ENCODE results near the gene REG1A. TPM values are rescaled to one million over a fixed set of nuclear protein-coding genes. Genes with fewer than 3 reads are reported as not detected.

The REG1A gene
- total RNA-seq, 1 donor from 2014 or later, result not detected

DNA sequence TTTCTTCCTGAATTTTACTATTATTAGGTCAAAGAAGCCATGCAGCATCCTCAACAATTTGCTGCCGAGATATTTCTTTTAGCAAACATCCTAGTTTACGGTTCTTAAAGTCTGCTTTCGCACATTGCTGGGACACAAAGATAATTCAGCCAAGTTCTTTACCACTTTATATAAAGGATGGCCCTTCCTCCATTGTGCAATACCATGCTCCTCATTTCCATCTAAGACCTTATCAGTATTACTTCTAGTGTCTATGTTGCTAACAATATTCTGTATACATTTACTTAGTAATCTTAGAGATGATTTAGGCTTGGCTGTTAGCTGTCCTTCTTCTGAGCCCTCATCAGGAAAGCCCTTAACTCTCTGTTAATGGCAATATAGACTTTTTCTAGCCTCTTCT is 8.0 kb upstream of the REG1A start:
- no peak for DNase-seq (ENCODE audit: low read depth, low spot score)
- Mint-ChIP-seq H3K4me1 (peaks cover 6% of the 10 kb centered on the region), H3K4me3 (no peak overlapping the region), H3K27ac (ENCODE audit: unreplicated experiment) (no peak overlapping the region), H3K36me3 (ENCODE audit: low read depth) (no peaks in the 10 kb centered on the region), H3K9me3 (no peaks in the 10 kb centered on the region), H3K27me3 (ENCODE audit: low read depth) (no peaks in the 10 kb centered on the region)
- TF ChIP-seq, protein P1, sequence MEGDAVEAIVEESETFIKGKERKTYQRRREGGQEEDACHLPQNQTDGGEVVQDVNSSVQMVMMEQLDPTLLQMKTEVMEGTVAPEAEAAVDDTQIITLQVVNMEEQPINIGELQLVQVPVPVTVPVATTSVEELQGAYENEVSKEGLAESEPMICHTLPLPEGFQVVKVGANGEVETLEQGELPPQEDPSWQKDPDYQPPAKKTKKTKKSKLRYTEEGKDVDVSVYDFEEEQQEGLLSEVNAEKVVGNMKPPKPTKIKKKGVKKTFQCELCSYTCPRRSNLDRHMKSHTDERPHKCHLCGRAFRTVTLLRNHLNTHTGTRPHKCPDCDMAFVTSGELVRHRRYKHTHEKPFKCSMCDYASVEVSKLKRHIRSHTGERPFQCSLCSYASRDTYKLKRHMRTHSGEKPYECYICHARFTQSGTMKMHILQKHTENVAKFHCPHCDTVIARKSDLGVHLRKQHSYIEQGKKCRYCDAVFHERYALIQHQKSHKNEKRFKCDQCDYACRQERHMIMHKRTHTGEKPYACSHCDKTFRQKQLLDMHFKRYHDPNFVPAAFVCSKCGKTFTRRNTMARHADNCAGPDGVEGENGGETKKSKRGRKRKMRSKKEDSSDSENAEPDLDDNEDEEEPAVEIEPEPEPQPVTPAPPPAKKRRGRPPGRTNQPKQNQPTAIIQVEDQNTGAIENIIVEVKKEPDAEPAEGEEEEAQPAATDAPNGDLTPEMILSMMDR (conservative IDR thresholded peaks at IDR 0.05), result no peak

DNA sequence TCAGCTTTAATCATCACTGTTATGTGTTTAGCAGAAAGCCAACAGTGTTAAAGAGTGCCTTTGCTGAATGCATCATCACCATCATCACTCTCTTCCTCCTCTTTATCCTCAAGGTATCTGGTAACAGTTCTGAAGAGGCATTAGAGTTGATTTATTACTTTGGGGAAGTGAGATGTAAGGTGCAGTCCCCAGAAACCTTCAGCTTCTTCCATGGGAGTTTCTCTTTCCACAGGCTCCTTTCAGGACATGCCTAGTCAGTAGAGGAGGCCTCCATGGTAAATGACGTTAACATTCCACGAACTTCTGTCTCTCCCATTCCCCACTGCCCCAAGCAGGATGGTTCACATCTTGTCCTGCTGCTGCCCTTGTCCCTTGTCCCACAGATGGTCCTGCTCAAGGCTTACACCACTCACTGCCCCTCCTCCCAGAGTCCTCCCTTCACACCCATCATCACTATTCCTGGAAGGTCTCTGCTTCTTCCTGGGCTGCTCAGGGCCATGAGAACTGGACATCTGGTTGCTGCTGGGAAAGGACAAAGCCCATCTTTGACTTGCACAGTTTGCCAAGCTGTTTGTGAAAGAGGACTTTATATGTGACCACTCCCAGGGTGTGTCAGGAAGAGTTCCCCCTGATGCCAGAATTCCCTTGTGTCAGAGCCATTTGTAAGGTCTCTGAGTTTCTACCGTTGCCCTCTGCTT is 5.3 kb upstream of the REG1A start:
- H3K4me1 Mint-ChIP-seq, result peaks cover 6% of the 10 kb centered on the region
- no peak overlapping the region for H3K4me3 Mint-ChIP-seq
- H3K9me3 Mint-ChIP-seq, result peaks cover 2% of the 10 kb centered on the region
- TF ChIP-seq, protein P1 (conservative IDR thresholded peaks at IDR 0.05), result no peak
- no peak for DNase-seq (ENCODE audit: low read depth, low spot score)
- H3K36me3 Mint-ChIP-seq (ENCODE audit: low read depth), result no peaks in the 10 kb centered on the region
- H3K27ac Mint-ChIP-seq (ENCODE audit: unreplicated experiment), result no peak overlapping the region
- H3K27me3 Mint-ChIP-seq (ENCODE audit: low read depth), result no peaks in the 10 kb centered on the region

DNA sequence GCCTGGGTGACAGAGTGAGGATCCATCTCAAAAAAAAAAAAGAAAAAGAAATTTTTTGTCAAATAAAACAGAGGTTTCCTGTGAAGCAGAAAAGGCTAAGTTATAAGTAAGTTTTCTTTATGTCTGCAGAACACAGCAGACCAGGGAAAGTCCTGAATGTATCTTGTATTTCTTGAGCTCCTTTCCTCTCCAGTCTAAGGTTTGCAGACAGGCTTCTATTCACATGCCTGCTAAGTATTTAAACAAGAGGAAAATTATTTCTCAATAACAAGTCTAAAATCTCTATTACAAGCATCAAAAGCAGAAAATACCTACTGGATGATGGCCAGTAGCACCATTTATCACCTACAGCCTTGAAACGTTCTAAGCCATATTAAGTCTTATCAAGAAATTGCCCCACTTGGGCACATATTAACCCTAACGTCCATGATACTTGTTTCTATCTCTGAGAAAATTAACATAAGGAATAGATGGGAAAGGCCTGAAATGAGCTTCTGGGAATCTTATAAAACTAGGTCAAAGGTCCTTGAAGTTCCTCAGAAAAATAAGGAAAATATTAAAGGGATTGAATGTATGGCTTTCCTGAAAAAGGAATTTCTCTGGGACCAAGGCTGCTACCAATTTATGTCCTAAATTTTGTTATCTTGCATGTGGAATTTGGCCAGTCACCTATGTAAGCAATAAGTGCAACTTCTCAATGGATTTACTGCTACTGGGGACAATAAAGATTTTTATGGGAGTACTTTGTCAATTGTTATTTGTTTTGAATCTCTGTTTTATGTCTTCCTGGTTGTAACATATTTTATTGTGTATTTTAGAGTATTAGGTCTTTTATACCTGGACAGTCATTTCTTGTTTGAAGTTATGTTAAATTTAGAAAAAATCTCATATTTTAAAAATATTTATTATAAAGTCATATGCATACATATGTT is 3.0 kb upstream of the REG1A start:
- Mint-ChIP-seq H3K36me3 (ENCODE audit: low read depth) (no peaks in the 10 kb centered on the region), H3K4me1 (peaks cover 6% of the 10 kb centered on the region), H3K27ac (ENCODE audit: unreplicated experiment) (no peak overlapping the region), H3K9me3 (peaks cover 2% of the 10 kb centered on the region), H3K4me3 (no peak overlapping the region), H3K27me3 (ENCODE audit: low read depth) (no peaks in the 10 kb centered on the region)
- TF ChIP-seq, protein P1 (conservative IDR thresholded peaks at IDR 0.05), result no peak
- DNase-seq (ENCODE audit: low read depth, low spot score), result no peak

DNA sequence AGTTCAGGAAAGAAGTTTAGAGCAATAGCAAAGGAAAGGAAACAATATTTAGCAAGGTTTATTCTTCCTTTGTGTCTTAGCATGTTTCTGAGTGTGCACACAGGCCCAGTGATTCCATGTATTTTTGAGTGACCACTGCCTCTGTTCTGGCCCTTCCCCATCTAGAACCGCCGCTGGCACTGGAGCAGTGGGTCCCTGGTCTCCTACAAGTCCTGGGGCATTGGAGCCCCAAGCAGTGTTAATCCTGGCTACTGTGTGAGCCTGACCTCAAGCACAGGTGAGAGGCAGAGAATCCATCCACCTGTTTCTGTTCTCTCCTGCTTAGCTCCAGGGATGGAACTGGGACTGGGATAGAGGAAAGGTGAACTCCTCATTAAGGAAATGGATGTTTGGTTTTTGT is 2.4 kb downstream of the REG1A start:
- no peaks in the 10 kb centered on the region for H3K4me1 Mint-ChIP-seq
- DNase-seq (ENCODE audit: low read depth, low spot score), result no peak
- TF ChIP-seq, protein P1 (conservative IDR thresholded peaks at IDR 0.05), result no peak

GRCh38 chr2:79124907-79125720 is 4.8 kb downstream of the REG1A start:
- H3K4me3 Mint-ChIP-seq, result no peak overlapping the region
- no peaks in the 10 kb centered on the region for H3K36me3 Mint-ChIP-seq (ENCODE audit: low read depth)
- no peak overlapping the region for H3K27ac Mint-ChIP-seq (ENCODE audit: unreplicated experiment)
- H3K4me1 Mint-ChIP-seq, result no peaks in the 10 kb centered on the region
- H3K9me3 Mint-ChIP-seq, result no peaks in the 10 kb centered on the region
- no peak for DNase-seq (ENCODE audit: low read depth, low spot score)
- H3K27me3 Mint-ChIP-seq (ENCODE audit: low read depth), result no peaks in the 10 kb centered on the region
- TF ChIP-seq, protein P1 (conservative IDR thresholded peaks at IDR 0.05), result no peak

More for the DNA sequence above, 2.4 kb downstream of the REG1A start:
- peaks cover 2% of the 10 kb centered on the region for H3K9me3 Mint-ChIP-seq
- H3K27me3 Mint-ChIP-seq (ENCODE audit: low read depth), result no peaks in the 10 kb centered on the region
- no peak overlapping the region for H3K27ac Mint-ChIP-seq (ENCODE audit: unreplicated experiment)
- H3K36me3 Mint-ChIP-seq (ENCODE audit: low read depth), result no peaks in the 10 kb centered on the region
- H3K4me3 Mint-ChIP-seq, result no peak overlapping the region
